HFF-Myc (cell line): Measurements from ENCODE around the gene HLA-DRA.

Experiments used
- DNase-seq: peaks from one replicate; pipeline ENCODE4 v3.0.0-alpha.2; 2011; ENCODE audit warnings: low read depth; ENCODE audit errors: extremely low read depth
- H3K4me3 ChIP-seq: replicated peaks from 2 replicates; pipeline ENCODE4 v1.5.1; 2011; ENCODE audit warnings: low read depth, mild to moderate bottlenecking, control low read depth, low read length
- TF ChIP-seq, protein P1 (sequence below): IDR thresholded peaks from 2 replicates; pipeline ENCODE4 v1.5.1; 2012; ENCODE audit warnings: mild to moderate bottlenecking, low read depth, low read length, control low read depth; ENCODE audit errors: missing control alignments

HLA-DRA gene

DNA sequence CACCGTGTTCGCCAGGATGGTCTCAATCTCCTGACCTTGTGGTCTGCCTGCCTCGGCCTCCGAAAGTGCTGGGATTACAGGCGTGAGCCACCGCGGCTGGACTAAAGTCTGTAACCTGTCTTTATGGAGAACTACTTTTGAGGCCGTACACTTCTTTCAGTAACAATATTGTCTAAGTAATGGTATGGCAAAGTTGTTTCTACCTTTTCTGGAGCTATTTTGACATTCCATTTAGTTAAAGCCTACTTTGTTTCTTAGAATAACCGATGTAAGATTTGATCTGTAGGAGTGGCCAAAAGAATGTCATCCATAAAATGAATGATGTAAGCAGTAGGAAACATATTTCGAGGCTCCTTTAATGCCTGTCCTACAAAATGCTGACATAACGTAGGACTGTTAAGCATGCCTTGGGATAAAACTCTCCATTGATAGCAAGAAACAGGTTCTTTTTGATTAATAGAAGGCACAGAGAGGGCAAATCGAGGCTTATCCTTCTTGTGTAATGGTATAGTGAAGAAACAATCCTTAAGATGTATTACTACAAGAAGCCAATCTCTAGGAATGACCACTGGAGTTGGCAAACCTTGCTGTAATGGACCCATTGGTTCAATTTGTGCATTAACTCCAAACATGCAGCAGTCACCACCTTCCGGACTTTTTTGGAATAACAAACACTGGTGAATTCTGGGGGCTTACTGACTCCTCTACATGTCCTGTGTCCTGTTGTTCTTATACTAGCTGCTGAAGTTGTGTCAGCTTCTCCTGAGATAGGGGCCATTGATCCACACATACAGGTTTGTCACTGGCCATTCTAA, 35.9 kb downstream of the HLA-DRA start:
- H3K4me3 ChIP-seq, result no peak overlapping the region
- TF ChIP-seq, protein P1, sequence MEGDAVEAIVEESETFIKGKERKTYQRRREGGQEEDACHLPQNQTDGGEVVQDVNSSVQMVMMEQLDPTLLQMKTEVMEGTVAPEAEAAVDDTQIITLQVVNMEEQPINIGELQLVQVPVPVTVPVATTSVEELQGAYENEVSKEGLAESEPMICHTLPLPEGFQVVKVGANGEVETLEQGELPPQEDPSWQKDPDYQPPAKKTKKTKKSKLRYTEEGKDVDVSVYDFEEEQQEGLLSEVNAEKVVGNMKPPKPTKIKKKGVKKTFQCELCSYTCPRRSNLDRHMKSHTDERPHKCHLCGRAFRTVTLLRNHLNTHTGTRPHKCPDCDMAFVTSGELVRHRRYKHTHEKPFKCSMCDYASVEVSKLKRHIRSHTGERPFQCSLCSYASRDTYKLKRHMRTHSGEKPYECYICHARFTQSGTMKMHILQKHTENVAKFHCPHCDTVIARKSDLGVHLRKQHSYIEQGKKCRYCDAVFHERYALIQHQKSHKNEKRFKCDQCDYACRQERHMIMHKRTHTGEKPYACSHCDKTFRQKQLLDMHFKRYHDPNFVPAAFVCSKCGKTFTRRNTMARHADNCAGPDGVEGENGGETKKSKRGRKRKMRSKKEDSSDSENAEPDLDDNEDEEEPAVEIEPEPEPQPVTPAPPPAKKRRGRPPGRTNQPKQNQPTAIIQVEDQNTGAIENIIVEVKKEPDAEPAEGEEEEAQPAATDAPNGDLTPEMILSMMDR, result no peak
- DNase-seq, result no peak

DNA sequence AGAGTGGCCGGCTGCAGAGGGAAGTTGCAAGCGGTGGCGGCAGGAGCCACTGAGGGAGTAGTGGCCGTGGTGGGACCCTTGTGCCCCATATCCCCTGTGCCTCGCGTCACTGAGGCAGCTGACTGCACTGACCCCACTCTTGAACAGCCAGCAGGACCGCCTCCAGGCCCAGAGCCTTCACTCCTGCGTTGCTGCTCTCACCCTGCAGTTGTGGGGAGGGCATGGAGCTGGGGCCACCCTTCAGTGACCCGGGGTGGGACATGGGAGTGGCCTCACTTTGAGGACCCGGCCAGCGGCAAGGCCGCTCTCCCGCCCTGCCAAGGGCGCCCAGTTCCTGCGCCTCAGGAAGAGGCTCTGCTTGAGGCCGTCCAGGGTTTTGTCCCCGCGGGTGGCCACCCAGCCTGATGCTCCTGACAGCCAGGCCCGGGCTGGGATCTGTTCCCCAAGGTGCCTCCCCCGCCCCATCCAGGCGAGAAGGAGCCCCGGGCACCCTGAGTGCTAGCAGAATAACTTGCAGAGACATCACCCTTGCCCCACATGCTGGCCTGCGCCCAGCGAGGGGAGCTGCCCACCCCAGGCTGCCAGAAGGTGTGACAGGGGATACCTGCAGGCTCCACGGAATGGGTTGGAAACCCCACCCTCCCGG, 44.4 kb downstream of the HLA-DRA start:
- DNase-seq, result no peak

DNA sequence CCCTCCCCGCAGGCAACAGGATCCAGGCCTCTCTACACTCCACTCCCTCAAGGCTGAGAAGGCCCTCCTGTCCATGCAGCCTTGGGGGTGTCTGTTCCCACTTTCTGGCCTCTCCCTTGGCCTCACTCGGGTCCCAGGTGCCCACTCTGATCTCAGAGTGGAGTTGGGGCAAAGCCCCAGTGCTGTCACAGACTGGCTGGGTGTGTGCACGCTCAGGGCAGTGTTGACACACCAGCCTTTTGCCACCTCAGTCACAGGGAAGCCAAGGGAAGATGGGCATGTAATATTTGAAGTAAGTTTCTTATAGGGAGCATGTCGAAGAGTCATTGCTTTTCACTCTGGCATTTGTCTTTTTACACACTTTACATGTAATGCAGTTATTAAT, 44.9 kb downstream of the HLA-DRA start:
- H3K4me3 ChIP-seq, result no peak overlapping the region

More for the DNA sequence above, 44.4 kb downstream of the HLA-DRA start:
- H3K4me3 ChIP-seq, result no peak overlapping the region
- TF ChIP-seq, protein P1, result no peak

DNA sequence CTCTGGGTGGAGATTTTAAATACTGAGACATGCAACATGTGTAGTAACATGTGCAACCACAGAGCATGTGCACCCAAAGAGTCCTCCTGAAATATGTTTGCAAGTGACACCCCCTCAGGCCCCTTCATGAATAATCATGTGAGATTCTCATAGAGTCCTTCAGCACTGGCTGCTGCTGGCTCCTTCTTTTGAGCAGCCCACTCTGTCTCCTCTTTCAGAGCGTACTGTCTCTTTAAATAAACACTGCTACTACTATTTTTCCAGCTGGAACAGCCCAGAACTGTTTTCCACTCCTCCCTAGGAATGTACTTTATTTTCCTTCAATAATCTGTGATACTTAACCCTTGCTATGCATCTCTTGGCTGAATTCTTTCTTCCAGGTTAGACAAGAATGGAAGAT, 48.4 kb downstream of the HLA-DRA start:
- H3K4me3 ChIP-seq, result no peak overlapping the region
- TF ChIP-seq, protein P1, result no peak
- no peak for DNase-seq

More for the DNA sequence above, 44.9 kb downstream of the HLA-DRA start:
- no peak for DNase-seq
- TF ChIP-seq, protein P1, result no peak

DNA sequence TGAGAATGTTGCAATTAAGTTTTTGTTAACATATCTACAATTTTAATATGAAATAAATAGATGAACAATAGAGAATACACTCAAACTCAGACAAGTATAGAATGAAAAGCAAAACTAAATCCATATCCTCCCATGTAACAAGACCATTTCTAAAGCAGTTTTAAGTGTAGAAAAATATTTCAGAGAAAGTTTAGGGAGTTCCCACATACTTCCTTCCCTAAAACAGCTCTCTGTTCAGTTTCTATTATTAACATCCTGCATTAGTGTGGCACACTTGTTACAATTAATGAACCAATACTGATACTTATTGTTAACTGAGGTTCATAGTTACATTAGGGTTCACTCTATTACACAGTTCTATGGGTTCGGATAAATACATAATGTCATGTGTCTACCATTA, 52.0 kb downstream of the HLA-DRA start:
- DNase-seq, result no peak
- H3K4me3 ChIP-seq, result no peak overlapping the region
- TF ChIP-seq, protein P1, result no peak

DNA sequence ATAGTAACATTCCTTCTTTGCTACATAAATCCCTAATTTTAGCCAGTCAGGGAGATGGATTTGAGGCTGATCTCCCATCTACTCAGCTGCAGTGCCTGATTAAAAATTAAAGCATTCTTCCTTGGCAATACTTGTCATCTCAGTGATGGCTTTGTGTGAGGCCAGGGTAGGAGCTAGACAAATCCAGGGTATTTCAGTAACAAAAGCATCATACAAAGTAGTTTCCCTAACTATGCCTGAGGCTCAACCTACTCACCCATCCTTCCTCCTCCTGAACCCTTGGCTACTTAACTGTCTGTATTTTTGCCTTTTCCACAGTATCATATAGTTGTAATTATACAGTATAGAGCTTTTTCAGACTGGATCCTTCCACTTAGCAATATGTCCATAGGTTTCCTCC, 52.7 kb downstream of the HLA-DRA start:
- TF ChIP-seq, protein P1, result no peak
- DNase-seq, result no peak

More for the DNA sequence above, 52.7 kb downstream of the HLA-DRA start:
- no peak overlapping the region for H3K4me3 ChIP-seq
